HepG2 (cell line): ENCODE results near the gene UBAC2. TPM values are rescaled to one million over a fixed set of nuclear protein-coding genes. Genes with fewer than 3 reads are reported as not detected.

ENCODE experiments used
- ATF5 ChIP-seq: sonication (generic); formaldehyde crosslinking; IDR thresholded peaks from 2 replicates; pipeline ENCODE4 v1.4.0; 2020; ENCODE audit warnings: mild to moderate bottlenecking, low read depth, missing genetic modification reagents
- ERF ChIP-seq: IDR thresholded peaks from 2 replicates; pipeline ENCODE4 v1.6.1; 2018; ENCODE audit warnings: missing biosample characterization, missing genetic modification reagents
- SMAD3 ChIP-seq: sonication (generic); formaldehyde crosslinking; IDR thresholded peaks from 2 replicates; pipeline ENCODE4 v1.4.0; 2020; ENCODE audit warnings: missing genetic modification reagents
- TAF15 ChIP-seq: fragments of 200-400 bp; formaldehyde crosslinking; IDR thresholded peaks from one replicate; pipeline ENCODE4 v1.6.1; 2018; ENCODE audit warnings: mild to moderate bottlenecking, low read depth, low read length; ENCODE audit not compliant: poor library complexity, severe bottlenecking
- polyA plus RNA-seq, 8 experiments: library from polyadenylated mRNA; depleted of rRNA in 3 of 8; stranded (reverse) in 7 of 8; unstranded in 1 of 8; fragments of >200 nt; fragmentation: Illumina TruSeq in 4 of 8; extraction: Trizol in 4 of 8; gene quantifications; 2 replicates each; pipeline versions ENCODE4 v1.2.1 to v1.2.3, GENCODE V29; 2011 to 2016; ENCODE audit warnings: low read depth in 4 of 8, missing spikeins in 1 of 8, mixed read lengths in 1 of 8; ENCODE audit not compliant: insufficient read depth in 1 of 8
- total RNA-seq, 5 experiments: library from RNA; depleted of rRNA; stranded (reverse); fragments of >200 nt; fragmentation: Illumina TruSeq; extraction: Trizol; gene quantifications; 2 replicates each; pipeline ENCODE4 v1.2.3, GENCODE V29; 2016; ENCODE audit warnings: low read depth in 1 of 5
- TF ChIP-seq, protein P1 (sequence below), 2 experiments: IDR thresholded peaks; 2 replicates each; pipeline ENCODE4 v1.6.1; 2011 to 2012; ENCODE audit warnings: low read length in 2 of 2, borderline replicate concordance in 1 of 2, low read depth in 1 of 2, mild to moderate bottlenecking in 1 of 2, moderate library complexity in 1 of 2

The UBAC2 gene
- total and polyA plus RNA-seq, 2 of the 13 experiments (the other 11 are each of a cell fraction or from before 2014, with no cell fraction given): 61.3 to 80.8 TPM

DNA sequence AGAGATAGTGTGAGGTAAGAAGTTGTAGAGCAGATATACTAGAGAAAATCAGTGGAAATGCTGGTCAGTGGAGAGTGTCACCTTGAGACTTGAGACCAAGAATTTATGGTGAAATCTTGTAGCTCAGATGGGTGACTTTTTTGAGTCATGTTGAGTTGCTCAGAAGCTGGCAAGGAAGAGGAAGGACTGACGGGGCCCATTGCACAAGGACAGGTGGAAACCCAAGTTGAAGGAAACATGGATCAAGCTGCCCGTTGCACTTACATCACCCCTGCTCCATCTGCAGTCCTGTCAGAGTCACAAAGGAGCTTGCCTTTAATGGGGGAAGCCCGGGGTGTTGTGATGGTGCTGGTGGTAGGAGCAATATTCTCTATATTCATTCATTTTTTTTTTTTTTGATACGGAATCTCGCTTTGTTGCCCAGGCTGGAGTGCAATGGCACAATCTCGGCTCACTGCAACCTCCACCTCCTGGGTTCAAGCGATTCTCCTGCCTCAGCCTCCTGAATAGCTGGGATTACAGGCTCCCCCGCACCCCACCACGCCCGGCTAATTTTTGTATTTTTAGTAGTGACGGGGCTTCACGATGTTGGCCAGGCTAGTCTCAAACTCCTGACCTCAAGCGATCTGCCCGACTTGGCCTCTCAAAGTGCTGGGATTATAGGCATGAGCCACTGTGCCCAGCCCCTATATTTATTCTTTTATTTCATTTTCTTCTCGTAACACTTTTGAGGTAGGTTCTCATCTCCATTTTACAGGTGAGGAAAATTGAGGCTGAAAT, 27.4 kb downstream of the UBAC2 start (continued):
- no peak for TF ChIP-seq TAF15
- TF ChIP-seq, protein P1, sequence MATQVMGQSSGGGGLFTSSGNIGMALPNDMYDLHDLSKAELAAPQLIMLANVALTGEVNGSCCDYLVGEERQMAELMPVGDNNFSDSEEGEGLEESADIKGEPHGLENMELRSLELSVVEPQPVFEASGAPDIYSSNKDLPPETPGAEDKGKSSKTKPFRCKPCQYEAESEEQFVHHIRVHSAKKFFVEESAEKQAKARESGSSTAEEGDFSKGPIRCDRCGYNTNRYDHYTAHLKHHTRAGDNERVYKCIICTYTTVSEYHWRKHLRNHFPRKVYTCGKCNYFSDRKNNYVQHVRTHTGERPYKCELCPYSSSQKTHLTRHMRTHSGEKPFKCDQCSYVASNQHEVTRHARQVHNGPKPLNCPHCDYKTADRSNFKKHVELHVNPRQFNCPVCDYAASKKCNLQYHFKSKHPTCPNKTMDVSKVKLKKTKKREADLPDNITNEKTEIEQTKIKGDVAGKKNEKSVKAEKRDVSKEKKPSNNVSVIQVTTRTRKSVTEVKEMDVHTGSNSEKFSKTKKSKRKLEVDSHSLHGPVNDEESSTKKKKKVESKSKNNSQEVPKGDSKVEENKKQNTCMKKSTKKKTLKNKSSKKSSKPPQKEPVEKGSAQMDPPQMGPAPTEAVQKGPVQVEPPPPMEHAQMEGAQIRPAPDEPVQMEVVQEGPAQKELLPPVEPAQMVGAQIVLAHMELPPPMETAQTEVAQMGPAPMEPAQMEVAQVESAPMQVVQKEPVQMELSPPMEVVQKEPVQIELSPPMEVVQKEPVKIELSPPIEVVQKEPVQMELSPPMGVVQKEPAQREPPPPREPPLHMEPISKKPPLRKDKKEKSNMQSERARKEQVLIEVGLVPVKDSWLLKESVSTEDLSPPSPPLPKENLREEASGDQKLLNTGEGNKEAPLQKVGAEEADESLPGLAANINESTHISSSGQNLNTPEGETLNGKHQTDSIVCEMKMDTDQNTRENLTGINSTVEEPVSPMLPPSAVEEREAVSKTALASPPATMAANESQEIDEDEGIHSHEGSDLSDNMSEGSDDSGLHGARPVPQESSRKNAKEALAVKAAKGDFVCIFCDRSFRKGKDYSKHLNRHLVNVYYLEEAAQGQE (IDR thresholded peaks at IDR 0.05; ENCODE audit: borderline replicate concordance in 1 of 2, low read depth in 1 of 2, low read length in 2 of 2): no peak
- TF ChIP-seq ATF5 (CRISPR knock-in tag): no peak
- TF ChIP-seq ERF (CRISPR knock-in tag): no peak
- TF ChIP-seq SMAD3 (CRISPR knock-in tag): no peak
